ENCODE results near the gene SLC25A21. TPM values are rescaled to one million over a fixed set of nuclear protein-coding genes. Genes with fewer than 3 reads are reported as not detected.

The SLC25A21 gene
- total and polyA plus RNA-seq, 2 of the 13 experiments (the other 11 are each of a cell fraction or from before 2014, with no cell fraction given) = 1.9 to 2.9 TPM

GRCh38 chr14:37172024-37172869 is at the start of gene SLC25A21 (continued):
- TF ChIP-seq ZSCAN12 (CRISPR knock-in tag; IDR thresholded peaks at IDR 0.05) (peak; percentile 97), SKIL (CRISPR knock-in tag; IDR thresholded peaks at IDR 0.05; ENCODE audit: borderline replicate concordance) (peak; percentile 67; the same call in 1 of the 2 replicates), SYNCRIP (IDR thresholded peaks at IDR 0.05; ENCODE audit: insufficient read depth, low read depth, low read length) (no peak), ZKSCAN1 (IDR thresholded peaks at IDR 0.05; ENCODE audit: low read length) (peak; percentile 60; the same call in 1 of the 2 replicates), RFXAP (CRISPR knock-in tag; IDR thresholded peaks at IDR 0.05; ENCODE audit: borderline replicate concordance) (peak; percentile 94), ZNF232 (CRISPR knock-in tag; IDR thresholded peaks at IDR 0.05; ENCODE audit: borderline replicate concordance) (peak; percentile 98), ZNF564 (CRISPR knock-in tag; IDR thresholded peaks at IDR 0.05) (peak; percentile 97), NFAT5 (CRISPR knock-in tag; IDR thresholded peaks at IDR 0.05) (peak; percentile 93), ZNF713 (CRISPR knock-in tag; IDR thresholded peaks at IDR 0.05) (peak; percentile 99), ZNF576 (CRISPR knock-in tag; IDR thresholded peaks at IDR 0.05) (peak; percentile 74; the same call in 1 of the 2 replicates), ZNF276 (CRISPR knock-in tag; IDR thresholded peaks at IDR 0.05; ENCODE audit: low read depth) (peak; percentile 98), ZNF460 (CRISPR knock-in tag; IDR thresholded peaks at IDR 0.05; ENCODE audit: borderline replicate concordance) (no peak; the same call in 1 of the 2 replicates), ZNF567 (CRISPR knock-in tag; IDR thresholded peaks at IDR 0.05; ENCODE audit: borderline replicate concordance) (peak; percentile 100), ZBTB33 (CRISPR knock-in tag; IDR thresholded peaks at IDR 0.05) (peak; percentile 64)
